Uterus (tissue), 4 donors: Measurements from ENCODE around the gene CISH. TPM values are rescaled to one million over a fixed set of nuclear protein-coding genes. Genes with fewer than 3 reads are reported as not detected.

Experiments
- DNase-seq, 2 donors: peaks; one replicate each; pipeline ENCODE4 v3.0.0-alpha.2; 2019 to 2020
- H3K27ac ChIP-seq, 2 donors: fragments of 200-600 bp; sonication (generic); 1 replicate in 1 of 2; 2 replicates in 1 of 2; pipeline ENCODE4 v1.5.1; 2016 to 2018
- H3K27me3 ChIP-seq, 2 donors: fragments of 200-600 bp; sonication (generic); one replicate each; pipeline ENCODE4 v1.5.1; 2018 to 2019; ENCODE audit warnings: control low read depth in 1 of 2
- H3K36me3 ChIP-seq, 2 donors: fragments of 200-600 bp; sonication (generic); one replicate each; pipeline ENCODE4 v1.5.1; 2019; ENCODE audit warnings: control low read depth in 1 of 2
- H3K4me1 ChIP-seq, 2 donors: fragments of 200-600 bp; sonication (generic); one replicate each; pipeline ENCODE4 v1.5.1; 2018 to 2019; ENCODE audit warnings: control low read depth in 1 of 2
- H3K4me3 ChIP-seq, 2 donors: fragments of 200-600 bp; sonication (generic); 1 replicate in 1 of 2; 2 replicates in 1 of 2; pipeline ENCODE4 v1.5.1; 2018 to 2019; ENCODE audit warnings: mild to moderate bottlenecking in 1 of 2
- H3K9me3 ChIP-seq, 2 donors: fragments of 200-600 bp; sonication (generic); one replicate each; pipeline ENCODE4 v1.5.1; 2019; ENCODE audit warnings: control low read depth in 1 of 2
- CTCF ChIP-seq, 4 experiments: fragments of 200-600 bp in 2 of 4; fragments of 450-650 bp in 2 of 4; sonication (generic) in 2 of 4; IDR thresholded peaks; one replicate each; pipeline ENCODE4 v1.5.1; 2016 to 2019; ENCODE audit warnings: antibody characterized with exemption in 4 of 4, mild to moderate bottlenecking in 2 of 4, moderate library complexity in 1 of 4
- POLR2A ChIP-seq, 2 donors: fragments of 450-650 bp; IDR thresholded peaks; one replicate each; pipeline ENCODE4 v1.6.1; 2016; ENCODE audit warnings: antibody characterized with exemption in 2 of 2, mild to moderate bottlenecking in 1 of 2, moderate library complexity in 1 of 2
- intact Hi-C: fragments of 100-400 bp; cut with DNase I; formaldehyde crosslinking; loops from one replicate; pipeline ENCODE4 v1.15.1; 2023; ENCODE audit warnings: low total_unique reads
- total RNA-seq, 4 donors: library from RNA; depleted of rRNA in 3 of 4; stranded (reverse); fragments of >200 nt in 3 of 4; gene quantifications; one replicate each; pipeline versions ENCODE4 v1.1.0 to v1.2.4, GENCODE V29; 2014 to 2023
- donor health status: DM: yes; HTN: yes; CAD: no.

Gene CISH
- total RNA-seq, 4 donors from 2014 or later = 2.1 to 12.3 (median 5.6) TPM; not detected in 1

GRCh38 chr3:50588759-50589433, 22.7 kb downstream of the CISH start:
- TF ChIP-seq POLR2A (IDR thresholded peaks at IDR 0.05) (no peak), CTCF (IDR thresholded peaks at IDR 0.05) (no peak)
- H3K4me1 ChIP-seq = no peaks in the 10 kb centered on the region
- H3K27me3 ChIP-seq = no peaks in the 10 kb centered on the region
- DNase-seq = no peak
- no peaks in the 10 kb centered on the region for H3K36me3 ChIP-seq
- no peaks in the 10 kb centered on the region for H3K9me3 ChIP-seq
- intact Hi-C loops = no loop called here
- no peak overlapping the region for H3K27ac ChIP-seq
- no peak overlapping the region for H3K4me3 ChIP-seq

- intact Hi-C loops = no loop called here
- Histone ChIP-seq H3K27me3 (no peaks in the 10 kb centered on the region), H3K27ac (no peak overlapping the region), H3K9me3 (no peaks in the 10 kb centered on the region), H3K36me3 (no peaks in the 10 kb centered on the region), H3K4me3 (no peak overlapping the region), H3K4me1 (no peaks in the 10 kb centered on the region)
- TF ChIP-seq CTCF (IDR thresholded peaks at IDR 0.05) (no peak), POLR2A (IDR thresholded peaks at IDR 0.05) (no peak)
- no peak for DNase-seq
Observed at GRCh38 chr3:50587806-50588758, 23.5 kb downstream of the CISH start.

DNA sequence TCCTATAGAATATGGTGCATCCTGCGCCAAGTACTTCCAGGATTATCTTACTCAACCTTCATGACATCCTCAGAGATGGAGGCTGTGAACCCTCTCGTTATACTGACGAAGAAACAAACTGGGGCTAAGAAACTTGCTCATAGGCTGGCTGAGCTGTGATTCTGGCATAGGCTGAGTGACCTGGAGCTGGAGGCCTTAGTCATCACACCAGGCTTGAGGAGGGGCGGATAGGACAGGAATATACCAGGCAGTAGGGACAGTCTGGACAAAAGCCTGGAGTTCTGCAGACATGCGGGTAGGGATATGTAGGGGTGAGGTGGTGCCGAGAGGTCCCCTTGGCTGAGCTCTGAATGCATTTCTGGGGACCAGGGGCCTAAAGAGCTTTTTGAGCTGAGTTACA, 24.2 kb downstream of the CISH start:
- no peak overlapping the region for H3K4me3 ChIP-seq
- no peaks in the 10 kb centered on the region for H3K27me3 ChIP-seq
- H3K27ac ChIP-seq = no peak overlapping the region
- H3K9me3 ChIP-seq = no peaks in the 10 kb centered on the region
- no peak for TF ChIP-seq CTCF (IDR thresholded peaks at IDR 0.05)
- no peak for TF ChIP-seq POLR2A (IDR thresholded peaks at IDR 0.05)
- H3K4me1 ChIP-seq = no peaks in the 10 kb centered on the region
- DNase-seq = no peak
- intact Hi-C loops = no loop called here
- no peaks in the 10 kb centered on the region for H3K36me3 ChIP-seq

- no peak for TF ChIP-seq CTCF (IDR thresholded peaks at IDR 0.05)
- no peak for TF ChIP-seq POLR2A (IDR thresholded peaks at IDR 0.05)
- H3K9me3 ChIP-seq = no peaks in the 10 kb centered on the region
- H3K36me3 ChIP-seq = no peaks in the 10 kb centered on the region
- H3K27me3 ChIP-seq = no peaks in the 10 kb centered on the region
- no peak overlapping the region for H3K27ac ChIP-seq
- no peak overlapping the region for H3K4me3 ChIP-seq
- DNase-seq = no peak
- H3K4me1 ChIP-seq = no peaks in the 10 kb centered on the region
- intact Hi-C loops = no loop called here
Observed at GRCh38 chr3:50586763-50587070, 24.9 kb downstream of the CISH start.
